ENCODE data around the gene DNAJB1. TPM values are rescaled to one million over a fixed set of nuclear protein-coding genes. Genes with fewer than 3 reads are reported as not detected.

DNAJB1 gene
- total and polyA plus RNA-seq, 8 donors = 22.4 to 63.0 (median 29.3) TPM

DNA sequence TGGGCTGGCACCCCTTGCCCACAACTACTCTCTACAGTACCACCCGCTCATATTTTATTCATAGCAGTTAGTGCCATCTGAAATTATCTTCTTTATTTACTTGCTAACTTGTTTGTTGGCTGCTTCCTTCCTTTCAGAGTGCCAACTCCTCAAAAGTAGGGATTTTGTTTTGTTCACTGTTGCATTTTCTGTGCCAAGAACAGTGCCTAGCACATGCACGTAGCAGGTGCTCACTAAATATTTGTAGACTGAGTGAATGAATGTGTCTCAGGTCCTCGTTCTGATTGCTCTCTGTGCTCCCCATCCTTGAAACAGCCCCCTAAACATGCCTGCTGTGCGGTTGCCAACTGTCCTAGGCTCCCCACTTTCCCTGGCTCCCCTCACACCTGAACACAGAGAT, 23.8 kb downstream of the DNAJB1 start:
- Histone ChIP-seq H3K27me3 (no peaks in the 10 kb centered on the region), H3K36me3 (no peaks in the 10 kb centered on the region), H3K9me3 (no peaks in the 10 kb centered on the region), H3K4me1 (peaks cover 0 to 5% (median 4%) of the 10 kb centered on the region in 3 donors), H3K27ac (no peak overlapping the region), H3K4me3 (peak overlapping the region in 1 of 4 donors; percentile 91)
- DNase-seq (no peak), ATAC-seq (no peak), FAIRE-seq (no peak)
- WGBS, 2 donors = 88 to 92% methylated on average over 4 of the region's 4 CpGs
- TF ChIP-seq, protein P1, sequence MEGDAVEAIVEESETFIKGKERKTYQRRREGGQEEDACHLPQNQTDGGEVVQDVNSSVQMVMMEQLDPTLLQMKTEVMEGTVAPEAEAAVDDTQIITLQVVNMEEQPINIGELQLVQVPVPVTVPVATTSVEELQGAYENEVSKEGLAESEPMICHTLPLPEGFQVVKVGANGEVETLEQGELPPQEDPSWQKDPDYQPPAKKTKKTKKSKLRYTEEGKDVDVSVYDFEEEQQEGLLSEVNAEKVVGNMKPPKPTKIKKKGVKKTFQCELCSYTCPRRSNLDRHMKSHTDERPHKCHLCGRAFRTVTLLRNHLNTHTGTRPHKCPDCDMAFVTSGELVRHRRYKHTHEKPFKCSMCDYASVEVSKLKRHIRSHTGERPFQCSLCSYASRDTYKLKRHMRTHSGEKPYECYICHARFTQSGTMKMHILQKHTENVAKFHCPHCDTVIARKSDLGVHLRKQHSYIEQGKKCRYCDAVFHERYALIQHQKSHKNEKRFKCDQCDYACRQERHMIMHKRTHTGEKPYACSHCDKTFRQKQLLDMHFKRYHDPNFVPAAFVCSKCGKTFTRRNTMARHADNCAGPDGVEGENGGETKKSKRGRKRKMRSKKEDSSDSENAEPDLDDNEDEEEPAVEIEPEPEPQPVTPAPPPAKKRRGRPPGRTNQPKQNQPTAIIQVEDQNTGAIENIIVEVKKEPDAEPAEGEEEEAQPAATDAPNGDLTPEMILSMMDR (IDR thresholded peaks at IDR 0.05) = no peak
- intact Hi-C loops (cut with DNase I) = no loop called here

DNA sequence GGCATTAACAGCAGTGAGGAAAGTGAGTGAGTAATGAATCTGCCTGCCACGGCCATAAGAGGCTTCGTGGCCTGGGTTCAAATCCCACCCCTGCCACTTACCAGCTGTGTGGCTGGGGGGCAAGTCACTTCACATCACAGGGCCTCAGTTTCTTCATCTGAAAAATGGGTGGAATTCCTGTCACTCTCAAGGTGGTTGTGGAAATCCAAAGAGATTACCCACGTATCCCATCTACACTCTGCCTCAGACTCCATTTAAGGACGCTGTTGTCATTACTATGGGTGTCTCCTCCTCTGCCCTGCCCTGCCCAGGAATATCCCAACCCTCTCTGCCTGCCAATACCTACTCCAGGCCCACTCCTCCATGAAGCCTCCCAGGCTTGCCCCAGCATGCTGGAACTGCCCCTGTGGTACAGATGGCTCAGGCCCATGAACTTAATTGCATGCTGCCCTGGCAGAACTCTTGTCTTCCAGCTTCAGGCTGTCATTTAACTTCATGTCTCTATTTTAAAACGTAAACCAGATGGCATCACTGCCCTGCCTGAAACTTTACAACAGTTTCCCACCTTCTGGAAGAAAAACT, 25.4 kb downstream of the DNAJB1 start:
- H3K4me1 ChIP-seq = peaks cover 0 to 5% (median 4%) of the 10 kb centered on the region in 3 donors
- intact Hi-C loops (cut with DNase I) = no loop called here
- peaks cover 0 to 5% (median 0%) of the 10 kb centered on the region in 3 donors for H3K36me3 ChIP-seq
- DNase-seq = no peak
- no peak overlapping the region for H3K27ac ChIP-seq
- no peaks in the 10 kb centered on the region for H3K27me3 ChIP-seq
- ATAC-seq = no peak
- FAIRE-seq = no peak
- H3K9me3 ChIP-seq = no peaks in the 10 kb centered on the region
- 82 to 91% methylated on average over 5 of the region's 5 CpGs for WGBS, 2 donors
- TF ChIP-seq, protein P1 (IDR thresholded peaks at IDR 0.05) = no peak
- no peak overlapping the region for H3K4me3 ChIP-seq

DNA sequence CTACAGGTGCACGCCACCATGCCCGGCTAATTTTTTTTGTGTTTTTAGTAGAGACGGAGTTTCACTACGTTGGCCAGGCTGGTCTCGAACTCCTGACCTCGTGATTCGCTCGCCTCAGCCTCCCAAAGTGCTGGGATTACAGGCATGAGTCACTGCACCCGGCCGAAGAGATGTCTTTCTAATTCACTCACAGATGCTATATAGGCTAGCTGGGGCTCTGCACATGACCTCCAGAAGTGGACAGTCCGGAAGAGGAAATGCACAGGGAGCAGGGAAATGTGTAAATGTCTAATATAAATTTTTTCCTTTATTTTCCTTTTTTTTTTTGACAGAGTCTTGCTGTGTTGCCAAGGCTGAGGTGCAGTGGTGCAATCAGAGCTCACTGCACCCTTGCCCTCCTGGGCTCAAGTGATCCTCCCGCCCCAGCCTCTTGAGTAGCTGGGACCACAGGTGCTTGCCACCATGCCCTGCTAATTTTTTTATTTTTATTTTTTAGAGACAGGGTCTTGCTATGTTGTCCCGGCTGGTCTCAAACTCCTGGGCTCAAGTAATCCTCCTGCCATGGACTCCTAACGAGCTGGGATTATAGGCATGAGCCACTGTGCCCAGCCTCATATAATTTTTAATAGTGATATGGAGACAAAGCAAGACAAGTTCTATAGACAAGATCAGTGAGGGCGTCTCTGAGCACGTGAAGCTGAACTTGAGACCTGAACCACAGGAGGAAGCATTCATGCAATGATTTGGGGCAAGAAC, 30.6 kb downstream of the DNAJB1 start:
- Histone ChIP-seq H3K9me3 (no peaks in the 10 kb centered on the region), H3K27ac (no peak overlapping the region), H3K4me1 (no peaks in the 10 kb centered on the region), H3K4me3 (no peak overlapping the region), H3K36me3 (peaks cover 0 to 5% (median 0%) of the 10 kb centered on the region in 3 donors), H3K27me3 (no peaks in the 10 kb centered on the region)
- TF ChIP-seq, protein P1 (IDR thresholded peaks at IDR 0.05) = no peak
- ATAC-seq (no peak), FAIRE-seq (no peak), DNase-seq (no peak)
- 96% methylated on average over 16 of the region's 16 CpGs for WGBS, 2 donors
- intact Hi-C loops (cut with DNase I) = no loop called here

DNA sequence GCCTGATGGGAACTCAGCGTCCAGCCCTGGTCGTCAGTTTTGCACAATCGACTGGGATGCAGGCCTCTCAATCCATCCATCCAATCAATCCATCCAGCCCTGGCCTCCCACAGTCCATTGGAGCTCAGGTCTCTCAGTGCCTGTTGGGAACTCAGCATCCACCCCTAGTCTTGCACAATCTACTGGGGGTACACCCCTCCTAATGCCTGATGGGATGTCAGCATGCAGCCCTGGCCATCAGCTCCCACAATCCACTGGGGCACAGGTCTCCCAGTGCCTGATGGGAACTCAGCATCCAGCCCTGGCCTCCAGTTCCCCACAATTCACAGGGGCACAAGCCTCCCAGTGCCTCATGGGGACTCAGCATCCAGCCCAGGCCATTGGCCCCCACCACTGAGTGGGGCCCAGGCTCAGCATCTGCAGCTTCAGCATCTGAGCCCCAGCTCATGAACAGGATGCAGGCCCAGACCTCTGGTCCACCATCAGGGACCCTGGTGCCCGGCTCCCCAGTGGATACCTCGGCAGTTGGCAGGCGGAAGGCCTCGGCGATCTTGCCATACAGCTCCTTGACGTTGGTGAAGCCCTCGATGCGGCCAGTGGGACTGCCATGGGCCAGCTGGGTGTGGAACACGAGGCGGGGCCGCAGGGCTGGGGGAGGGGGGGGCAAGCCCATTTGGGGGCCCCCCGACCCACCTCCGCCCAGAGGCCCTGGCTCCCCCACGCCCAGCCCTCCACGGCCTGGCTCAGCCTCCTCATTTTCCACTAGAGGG, 35.8 kb downstream of the DNAJB1 start:
- 92 to 97% methylated on average over 18 of the region's 18 CpGs for WGBS, 2 donors
- Histone ChIP-seq H3K27ac (no peak overlapping the region), H3K27me3 (no peaks in the 10 kb centered on the region), H3K4me1 (no peaks in the 10 kb centered on the region), H3K4me3 (no peak overlapping the region), H3K9me3 (no peaks in the 10 kb centered on the region), H3K36me3 (no peaks in the 10 kb centered on the region)
- intact Hi-C loops (cut with DNase I) = no loop called here
- DNase-seq = peak in 1 of 6 donors; percentile 60
- no peak for FAIRE-seq
- TF ChIP-seq, protein P1 (IDR thresholded peaks at IDR 0.05) = no peak
- no peak for ATAC-seq
